HepG2 (cell line): ENCODE results near the gene STRBP.

ENCODE experiments used
- BHLHE40 ChIP-seq: IDR thresholded peaks from 2 replicates; pipeline ENCODE4 v1.6.1; 2011; ENCODE audit warnings: low read length, improper control_type of control experiment
- ZNF577 ChIP-seq: sonication (generic); formaldehyde crosslinking; IDR thresholded peaks from 2 replicates; pipeline ENCODE4 v1.4.0; 2020; ENCODE audit warnings: mild to moderate bottlenecking, low read depth, missing genetic modification reagents, borderline replicate concordance

DNA sequence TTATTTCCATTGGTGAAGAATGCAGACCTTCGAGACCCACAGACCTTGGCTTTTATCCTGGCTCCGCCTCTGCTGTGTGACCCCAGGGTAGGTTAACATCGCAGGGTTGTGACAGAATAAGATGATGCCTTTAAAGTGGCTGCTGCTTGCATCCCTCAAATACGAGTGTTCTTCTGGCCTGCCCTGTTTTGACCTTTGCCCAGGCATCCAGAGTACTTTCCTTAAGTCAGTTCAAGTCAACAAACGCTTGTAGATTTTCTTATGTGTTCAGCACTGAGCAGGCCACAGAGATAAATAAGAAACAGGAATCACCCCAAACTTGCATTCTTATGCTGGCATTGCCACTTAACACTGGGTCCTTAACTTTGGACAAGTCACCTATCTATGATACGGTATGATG is 184.7 kb downstream of the STRBP start:
- no peak for TF ChIP-seq ZNF577
- TF ChIP-seq BHLHE40, result no peak
